GM23338 (cell line): ENCODE measurements around the gene PTPRN2. TPM values are rescaled to one million over a fixed set of nuclear protein-coding genes. Genes with fewer than 3 reads are reported as not detected.

Experiments used
- ATAC-seq: fragments of 200-7000 bp; cut with Tn5 transposase; 3 replicates; pipeline ENCODE4 v1.9.1; 2020
- DNase-seq: peaks from one replicate; pipeline ENCODE4 v3.0.0-alpha.2; 2015; ENCODE audit warnings: low spot score
- H2AFZ ChIP-seq: fragments of 200-600 bp; sonication (generic); 2 replicates; pipeline ENCODE4 v1.8.0; 2016; ENCODE audit warnings: antibody characterized with exemption, mild to moderate bottlenecking, moderate library complexity
- H3F3A ChIP-seq: fragments of 200-600 bp; sonication (generic); replicated peaks from 2 replicates; pipeline ENCODE4 v1.8.0; 2017; ENCODE audit warnings: antibody characterized with exemption, mixed run types, low read depth
- H3K27ac ChIP-seq: fragments of 200-600 bp; sonication (generic); 2 replicates; pipeline ENCODE4 v1.6.1; 2016; ENCODE audit warnings: low read depth
- H3K27me3 ChIP-seq: fragments of 200-600 bp; sonication (generic); 2 replicates; pipeline ENCODE4 v1.8.0; 2016; ENCODE audit warnings: mild to moderate bottlenecking, mixed run types, moderate library complexity; ENCODE audit not compliant: insufficient read depth
- H3K36me3 ChIP-seq: fragments of 200-600 bp; sonication (generic); 2 replicates; pipeline ENCODE4 v1.8.0; 2016; ENCODE audit warnings: mild to moderate bottlenecking; ENCODE audit not compliant: insufficient read depth
- H3K4me1 ChIP-seq: fragments of 200-600 bp; sonication (generic); 2 replicates; pipeline ENCODE4 v1.8.0; 2016; ENCODE audit warnings: mild to moderate bottlenecking, moderate library complexity; ENCODE audit not compliant: insufficient read depth
- H3K4me2 ChIP-seq: fragments of 200-600 bp; sonication (generic); 2 replicates; pipeline ENCODE4 v1.7.1; 2017; ENCODE audit warnings: mixed run types
- H3K4me3 ChIP-seq: fragments of 200-600 bp; sonication (generic); 2 replicates; pipeline ENCODE4 v1.6.1; 2016; ENCODE audit warnings: mixed run types
- H3K79me2 ChIP-seq: fragments of 200-600 bp; sonication (generic); replicated peaks from 2 replicates; pipeline ENCODE4 v1.8.0; 2017; ENCODE audit warnings: mild to moderate bottlenecking; ENCODE audit not compliant: insufficient read depth
- H3K9me2 ChIP-seq: fragments of 200-600 bp; sonication (generic); 2 replicates; pipeline ENCODE4 v1.8.0; 2017; ENCODE audit not compliant: insufficient read depth
- H4K20me1 ChIP-seq: fragments of 200-600 bp; sonication (generic); replicated peaks from 2 replicates; pipeline ENCODE4 v1.8.0; 2017; ENCODE audit warnings: mild to moderate bottlenecking; ENCODE audit not compliant: insufficient read depth
- H3K27ac Mint-ChIP-seq: 2 replicates; pipeline ENCODE4 v1.8.0; 2020; ENCODE audit warnings: inconsistent platforms, mild to moderate bottlenecking, moderate library complexity, mixed read lengths
- H3K27me3 Mint-ChIP-seq: 3 replicates; pipeline ENCODE4 v1.8.0; 2022; ENCODE audit warnings: low read depth, mild to moderate bottlenecking, moderate library complexity, mixed read lengths, inconsistent platforms; ENCODE audit not compliant: insufficient read depth, poor library complexity
- H3K36me3 Mint-ChIP-seq: 3 replicates; pipeline ENCODE4 v1.8.0; 2021; ENCODE audit warnings: low read depth, mild to moderate bottlenecking, inconsistent platforms, moderate library complexity, mixed read lengths
- H3K4me1 Mint-ChIP-seq: 3 replicates; pipeline ENCODE4 v1.8.0; 2020; ENCODE audit warnings: mild to moderate bottlenecking, inconsistent platforms, mixed read lengths
- H3K4me3 Mint-ChIP-seq: 3 replicates; pipeline ENCODE4 v1.8.0; 2021; ENCODE audit warnings: moderate library complexity, mild to moderate bottlenecking, inconsistent platforms, mixed read lengths
- H3K9me3 Mint-ChIP-seq: 3 replicates; pipeline ENCODE4 v1.8.0; 2020; ENCODE audit warnings: moderate library complexity, mild to moderate bottlenecking, inconsistent platforms, mixed read lengths
- CREB1 ChIP-seq: fragments of 250-450 bp; sonication (Bioruptor Pico); IDR thresholded peaks from 2 replicates; pipeline ENCODE4 v1.5.0; 2020; ENCODE audit warnings: low read depth, mild to moderate bottlenecking, moderate library complexity
- EZH2 ChIP-seq: fragments of 200-600 bp; sonication (generic); IDR thresholded peaks from one replicate; pipeline ENCODE4 v1.8.0; 2017; ENCODE audit warnings: antibody characterized with exemption, mild to moderate bottlenecking, low read depth; ENCODE audit not compliant: unreplicated experiment
- EZH2phosphoT487 ChIP-seq: fragments of 200-600 bp; sonication (generic); IDR thresholded peaks from one replicate; pipeline ENCODE4 v1.8.1; 2018; ENCODE audit warnings: antibody characterized with exemption; ENCODE audit not compliant: unreplicated experiment
- STAT1 ChIP-seq: IDR thresholded peaks from one replicate; pipeline ENCODE4 v1.6.1; 2016; ENCODE audit warnings: antibody characterized with exemption; ENCODE audit not compliant: unreplicated experiment
- ZNF114 ChIP-seq: fragments of 250-450 bp; sonication (Bioruptor Pico); IDR thresholded peaks from 2 replicates; pipeline ENCODE4 v1.5.0; 2020; ENCODE audit warnings: mild to moderate bottlenecking, moderate library complexity
- ZNF331 ChIP-seq: fragments of 250-450 bp; sonication (Bioruptor Pico); IDR thresholded peaks from 2 replicates; pipeline ENCODE4 v1.5.0; 2020; ENCODE audit warnings: low read depth, mild to moderate bottlenecking, moderate library complexity
- ZNF462 ChIP-seq: fragments of 250-450 bp; sonication (Bioruptor Pico); IDR thresholded peaks from 2 replicates; pipeline ENCODE4 v1.5.0; 2020; ENCODE audit warnings: mild to moderate bottlenecking, moderate library complexity
- polyA plus RNA-seq: library from polyadenylated mRNA; unstranded; fragments of >200 nt; fragmentation: Nextera tagmentation; extraction: Ambion mirVana; gene quantifications from 2 replicates; pipeline ENCODE4 v1.2.1, GENCODE V29; 2016
- total RNA-seq: library from RNA; depleted of rRNA; stranded (reverse); fragments of >200 nt; shearing (Covaris generic); gene quantifications from 2 replicates; pipeline ENCODE4 v1.2.3, GENCODE V29; 2014
- TF ChIP-seq, protein P1 (sequence below), 2 experiments: fragments of 200-600 bp in 1 of 2; sonication (generic) in 1 of 2; conservative IDR thresholded peaks; 2 replicates each; pipeline versions ENCODE4 v1.5.1 to v1.6.1; 2016 to 2017; ENCODE audit warnings: antibody characterized with exemption in 2 of 2, low read depth in 2 of 2, mild to moderate bottlenecking in 2 of 2, moderate library complexity in 1 of 2
- TF ChIP-seq, protein P2 (sequence below): IDR thresholded peaks from 2 replicates; pipeline ENCODE4 v1.6.1; 2016; ENCODE audit warnings: antibody characterized with exemption

The PTPRN2 gene
- total and polyA plus RNA-seq, 2 experiments from 2014 or later, result 0.87 to 4.0 TPM

DNA sequence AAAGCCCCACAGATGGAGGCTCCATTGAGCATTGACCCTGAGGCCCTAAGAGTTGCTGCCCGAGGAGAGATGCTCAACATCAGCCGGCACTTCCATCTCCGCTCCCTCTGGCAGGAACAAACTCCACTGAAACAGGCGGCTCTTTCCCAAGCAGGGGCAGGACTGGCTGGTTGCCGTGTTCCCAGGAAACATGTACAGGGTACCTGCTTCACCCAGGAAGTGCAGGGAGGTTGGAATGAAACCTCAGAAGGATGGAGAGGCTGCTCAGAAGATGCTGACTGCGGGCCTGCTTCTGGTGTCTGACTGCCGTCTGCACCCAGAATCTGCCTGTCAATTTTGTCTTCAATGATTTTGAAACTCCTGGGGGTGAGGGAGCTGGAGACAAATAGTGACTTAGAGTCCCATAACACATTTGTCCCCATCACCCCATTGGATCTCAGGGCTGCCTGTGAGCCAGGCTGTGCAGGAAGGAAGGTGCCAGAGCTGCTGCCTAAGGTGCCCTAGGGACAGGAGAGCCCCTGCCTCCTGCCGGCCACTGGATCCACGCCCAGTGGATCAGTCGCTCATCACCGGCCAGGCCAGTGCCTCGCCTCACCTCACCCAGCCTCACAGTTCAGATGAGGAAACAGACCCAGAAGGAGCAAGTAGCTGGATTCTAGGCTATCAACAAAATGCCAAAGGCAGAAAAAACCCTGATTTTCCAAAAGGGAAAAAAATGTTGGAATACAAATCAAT, 237.3 kb downstream of the PTPRN2 start:
- no peaks in the 10 kb centered on the region for H3K9me2 ChIP-seq
- no peaks in the 10 kb centered on the region for H3K79me2 ChIP-seq
- no peak overlapping the region for H2AFZ ChIP-seq
- H3K4me2 ChIP-seq, result no peak overlapping the region
- no peak for ATAC-seq
- Mint-ChIP-seq H3K9me3 (peaks cover 81% of the 10 kb centered on the region), H3K27me3 (peaks cover 6% of the 10 kb centered on the region), H3K36me3 (peaks cover 45% of the 10 kb centered on the region), H3K4me1 (no peaks in the 10 kb centered on the region; the same call in 2 of the 3 replicates), H3K27ac (no peak overlapping the region), H3K4me3 (no peak overlapping the region)
- no peak for DNase-seq
- no peak for TF ChIP-seq ZNF114 (CRISPR knock-in tag)
- TF ChIP-seq, protein P1, sequence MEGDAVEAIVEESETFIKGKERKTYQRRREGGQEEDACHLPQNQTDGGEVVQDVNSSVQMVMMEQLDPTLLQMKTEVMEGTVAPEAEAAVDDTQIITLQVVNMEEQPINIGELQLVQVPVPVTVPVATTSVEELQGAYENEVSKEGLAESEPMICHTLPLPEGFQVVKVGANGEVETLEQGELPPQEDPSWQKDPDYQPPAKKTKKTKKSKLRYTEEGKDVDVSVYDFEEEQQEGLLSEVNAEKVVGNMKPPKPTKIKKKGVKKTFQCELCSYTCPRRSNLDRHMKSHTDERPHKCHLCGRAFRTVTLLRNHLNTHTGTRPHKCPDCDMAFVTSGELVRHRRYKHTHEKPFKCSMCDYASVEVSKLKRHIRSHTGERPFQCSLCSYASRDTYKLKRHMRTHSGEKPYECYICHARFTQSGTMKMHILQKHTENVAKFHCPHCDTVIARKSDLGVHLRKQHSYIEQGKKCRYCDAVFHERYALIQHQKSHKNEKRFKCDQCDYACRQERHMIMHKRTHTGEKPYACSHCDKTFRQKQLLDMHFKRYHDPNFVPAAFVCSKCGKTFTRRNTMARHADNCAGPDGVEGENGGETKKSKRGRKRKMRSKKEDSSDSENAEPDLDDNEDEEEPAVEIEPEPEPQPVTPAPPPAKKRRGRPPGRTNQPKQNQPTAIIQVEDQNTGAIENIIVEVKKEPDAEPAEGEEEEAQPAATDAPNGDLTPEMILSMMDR (conservative IDR thresholded peaks at IDR 0.05; ENCODE audit: low read depth in 2 of 2), result no peak
- no peak for TF ChIP-seq EZH2phosphoT487
- TF ChIP-seq STAT1, result no peak
- TF ChIP-seq, protein P2, sequence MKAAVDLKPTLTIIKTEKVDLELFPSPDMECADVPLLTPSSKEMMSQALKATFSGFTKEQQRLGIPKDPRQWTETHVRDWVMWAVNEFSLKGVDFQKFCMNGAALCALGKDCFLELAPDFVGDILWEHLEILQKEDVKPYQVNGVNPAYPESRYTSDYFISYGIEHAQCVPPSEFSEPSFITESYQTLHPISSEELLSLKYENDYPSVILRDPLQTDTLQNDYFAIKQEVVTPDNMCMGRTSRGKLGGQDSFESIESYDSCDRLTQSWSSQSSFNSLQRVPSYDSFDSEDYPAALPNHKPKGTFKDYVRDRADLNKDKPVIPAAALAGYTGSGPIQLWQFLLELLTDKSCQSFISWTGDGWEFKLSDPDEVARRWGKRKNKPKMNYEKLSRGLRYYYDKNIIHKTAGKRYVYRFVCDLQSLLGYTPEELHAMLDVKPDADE, result no peak
- TF ChIP-seq CREB1 (CRISPR knock-in tag), result no peak
- no peak for TF ChIP-seq EZH2
- no peak for TF ChIP-seq ZNF462
- no peak for TF ChIP-seq ZNF331 (CRISPR knock-in tag)
- no peak overlapping the region for H3K27ac ChIP-seq
- no peak overlapping the region for H3K4me3 ChIP-seq
- H3K36me3 ChIP-seq, result no peaks in the 10 kb centered on the region
- no peaks in the 10 kb centered on the region for H3K27me3 ChIP-seq
- no peaks in the 10 kb centered on the region for H3F3A ChIP-seq
- H3K4me1 ChIP-seq, result no peaks in the 10 kb centered on the region
- H4K20me1 ChIP-seq, result no peaks in the 10 kb centered on the region
